HG03045 (cell line): ENCODE measurements around the gene VPS26C.
A peak's percentile ranks its signal among the peaks of the same experiment; 100 is the strongest.
"Not testable (repeated sequence)": the region's sequence is repeated elsewhere in the genome, so short reads cannot be mapped to it uniquely, and the experiment has no call there.

Source experiments
- ATAC-seq: cut with Tn5 transposase; IDR thresholded peaks from one replicate; pipeline ENCODE4 v1.9.1; 2021; ENCODE audit warnings: mild to moderate bottlenecking, moderate library complexity; ENCODE audit not compliant: unreplicated experiment

Gene VPS26C

GRCh38 chr21:37231671-37232070 lies 35.5 kb downstream of the VPS26C start:
- no peak for ATAC-seq

GRCh38 chr21:37231249-37231645 lies 35.9 kb downstream of the VPS26C start:
- ATAC-seq, result no peak

- ATAC-seq, result no peak
These were observed 36.4 kb downstream of the VPS26C start for GRCh38 chr21:37230632-37231248.

- no peak for ATAC-seq
These were observed 39.1 kb downstream of the VPS26C start for GRCh38 chr21:37228003-37228400.

- no peak for ATAC-seq
These were observed 39.8 kb downstream of the VPS26C start for GRCh38 chr21:37227071-37228002.

GRCh38 chr21:37226041-37226920 lies 40.9 kb downstream of the VPS26C start:
- ATAC-seq, result no peak

GRCh38 chr21:37224861-37225839 lies 42.0 kb downstream of the VPS26C start:
- no peak for ATAC-seq

- ATAC-seq, result no peak
These were observed 43.3 kb downstream of the VPS26C start for GRCh38 chr21:37223804-37224345.

GRCh38 chr21:37222248-37222647 lies 44.9 kb downstream of the VPS26C start:
- not testable (repeated sequence) for ATAC-seq

GRCh38 chr21:37220981-37221664 lies 46.0 kb downstream of the VPS26C start:
- ATAC-seq, result peak; percentile 92

GRCh38 chr21:37220433-37220980 lies 46.6 kb downstream of the VPS26C start:
- ATAC-seq, result peak; percentile 33

GRCh38 chr21:37219761-37220432 lies 47.2 kb downstream of the VPS26C start:
- no peak for ATAC-seq

- no peak for ATAC-seq
These were observed 52.2 kb downstream of the VPS26C start for GRCh38 chr21:37214952-37215351.

GRCh38 chr21:37210799-37211198 lies 56.3 kb downstream of the VPS26C start:
- ATAC-seq, result no peak

GRCh38 chr21:37210130-37210529 lies 57.0 kb downstream of the VPS26C start:
- ATAC-seq, result no peak

GRCh38 chr21:37208741-37209225 lies 58.4 kb downstream of the VPS26C start:
- ATAC-seq, result peak; percentile 31

GRCh38 chr21:37208056-37208721 lies 58.9 kb downstream of the VPS26C start:
- ATAC-seq, result peak; percentile 69
